Measurements from ENCODE around the gene MZB1. TPM values are rescaled to one million over a fixed set of nuclear protein-coding genes. Genes with fewer than 3 reads are reported as not detected.

MZB1 gene
- total and polyA plus RNA-seq, 2 of the 8 experiments (the other 6 are each of a cell fraction or from before 2014, with no cell fraction given), result 0.39 to 0.47 TPM

DNA sequence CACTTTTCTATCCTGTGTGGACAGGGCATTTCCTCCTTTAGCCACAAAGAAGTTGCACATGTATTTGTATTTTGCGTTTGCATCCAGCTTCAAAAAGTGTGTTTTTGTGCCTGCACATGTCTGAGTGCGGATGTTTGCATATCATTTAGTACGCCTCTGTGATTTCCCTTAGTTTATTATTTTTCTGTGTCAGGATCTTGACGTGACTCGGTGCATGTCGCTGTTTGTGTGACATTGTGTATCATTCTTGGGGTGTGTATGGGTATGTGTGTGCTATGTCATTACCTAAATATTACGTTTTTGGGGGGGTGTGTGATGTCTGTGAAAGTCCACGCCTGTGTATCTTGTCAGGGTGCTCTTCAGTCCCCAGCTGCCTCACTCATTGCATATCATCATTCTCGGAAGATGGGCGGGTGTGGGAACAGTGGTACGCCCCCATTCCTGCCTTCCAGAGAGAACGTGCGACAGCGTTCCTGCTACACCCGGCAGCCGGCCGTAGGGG, 48.5 kb downstream of the MZB1 start:
- no peak overlapping the region for H2BK15ac ChIP-seq (ENCODE audit: low read length)
- no peak overlapping the region for H3K18ac ChIP-seq (ENCODE audit: extremely low read depth, low read length)
- no peak overlapping the region for H4K5ac ChIP-seq (ENCODE audit: insufficient read length, low read depth, low read length)
- no peaks in the 10 kb centered on the region for H3K27me3 ChIP-seq (replicated peaks in 1 of 4; ENCODE audit: control insufficient read depth in 3 of 4, extremely low read depth in 1 of 4, insufficient read depth in 3 of 4, low read length in 3 of 4)
- H3K4me2 ChIP-seq (ENCODE audit: insufficient read depth in 1 of 2, low read depth in 2 of 2, low read length in 2 of 2), result peak overlapping the region; percentile 80 to 97
- H2BK20ac ChIP-seq (ENCODE audit: low read length), result no peak overlapping the region
- H3K14ac ChIP-seq (ENCODE audit: insufficient read length), result no peak overlapping the region
- 19% methylated on average over 14 of the region's 17 CpGs; no CpG with 5 or more reads in 1 of the 2 experiments for WGBS, 2 experiments (ENCODE audit: extremely low coverage in 1 of 2, insufficient coverage in 1 of 2, insufficient read length in 1 of 2, insufficient replicate concordance in 2 of 2, low coverage in 1 of 2, low lambda C conversion rate in 2 of 2, missing lambda C conversion rate in 1 of 2)
- H2BK120ac ChIP-seq (replicated peaks; ENCODE audit: low read depth, low read length), result no peak overlapping the region
- H4K91ac ChIP-seq (replicated peaks; ENCODE audit: insufficient read length, low read length), result no peak overlapping the region
- H3K79me2 ChIP-seq (ENCODE audit: control insufficient read depth in 1 of 2, insufficient read depth in 2 of 2, low read length in 2 of 2), result peaks cover 30 to 40% of the 10 kb centered on the region in 2 experiments
- H3K4me1 ChIP-seq (replicated peaks in 1 of 4; ENCODE audit: control insufficient read depth in 3 of 4, insufficient read depth in 4 of 4, low read length in 3 of 4), result peaks cover 0 to 7% (median under 1%) of the 10 kb centered on the region in 4 experiments; a peak in 4 of 7 replicates
- no peak overlapping the region for H3K56ac ChIP-seq (replicated peaks; ENCODE audit: insufficient read length, low read depth, low read length)
- H3K9me3 ChIP-seq (ENCODE audit: insufficient read depth in 2 of 2, low read depth in 1 of 2, low read length in 1 of 2), result no peaks in the 10 kb centered on the region
- peak overlapping the region in 2 of 4 experiments; percentile 18 to 35; a peak in 2 of 7 replicates for H3K9ac ChIP-seq (replicated peaks in 1 of 4; ENCODE audit: extremely low read depth in 1 of 4, low read depth in 3 of 4, low read length in 3 of 4)
- H3K4ac ChIP-seq (replicated peaks; ENCODE audit: insufficient read length, low read depth, low read length), result peak overlapping the region; percentile 34
- no peak overlapping the region; the same call in 1 of the 2 replicates for H4K8ac ChIP-seq (ENCODE audit: extremely low read depth, insufficient read depth, low read length)
- H3K23me2 ChIP-seq (ENCODE audit: low read depth, low read length), result peaks cover 7% of the 10 kb centered on the region; the same call in 1 of the 2 replicates
- peaks cover 13 to 17% of the 10 kb centered on the region in 2 experiments for H4K20me1 ChIP-seq (replicated peaks in 1 of 2; ENCODE audit: control insufficient read depth in 1 of 2, insufficient read depth in 2 of 2, low read length in 2 of 2)
- H2BK5ac ChIP-seq (ENCODE audit: low read depth, low read length), result no peak overlapping the region; the same call in 1 of the 2 replicates
- CTCF ChIA-PET (ENCODE audit: partially characterized antibody), result interaction anchor here (1.1 to 2.3 kb wide), 10 partner anchors 9 to 69 kb away, joined by 3 to 12 read pairs (median 6); partner anchors contain the start of genes MATR3 and PROB1
- 0 out of 2 replicates have a peak overlapping the region, but pooled peaks have one; percentile 15 for H2AFZ ChIP-seq (ENCODE audit: low read length)
- POLR2A ChIA-PET (ENCODE audit: partially characterized antibody), result interaction anchor here (0.8 to 5.4 kb wide), 35 partner anchors 9 to 804 kb away, joined by 3 to 111 read pairs (median 6); partner anchors contain the start of genes DNAJC18, HSPA9, MATR3 and PROB1
- FAIRE-seq (peak; percentile 48), DNase-seq (ENCODE audit: low read depth in 1 of 2, low spot score in 2 of 2) (no peak)
- TF ChIP-seq KDM4A (IDR thresholded peaks at IDR 0.05; ENCODE audit: low read depth, low read length, severe bottlenecking), result peak; percentile 32
- TF ChIP-seq SAP30 (IDR thresholded peaks at IDR 0.05; ENCODE audit: insufficient read depth, insufficient replicate concordance, low read length), result no peak
- TF ChIP-seq POLR2A (IDR thresholded peaks at IDR 0.05; ENCODE audit: control extremely low read depth in 1 of 2, low read depth in 2 of 2, low read length in 2 of 2), result no peak
- peak; percentile 55; the same call in 1 of the 2 replicates for TF ChIP-seq TEAD4 (IDR thresholded peaks at IDR 0.05; ENCODE audit: low read depth, low read length)
- TF ChIP-seq TCF12 (IDR thresholded peaks at IDR 0.05; ENCODE audit: low read depth, low read length), result no peak
- peaks cover 4% of the 10 kb centered on the region for H3K79me1 ChIP-seq (ENCODE audit: low read depth, low read length)
- no peak overlapping the region for H3K23ac ChIP-seq (ENCODE audit: insufficient read length)
- H3K36me3 ChIP-seq (ENCODE audit: control insufficient read depth in 2 of 4, insufficient read depth in 4 of 4, low read length in 3 of 4), result peaks cover 0 to 12% (median 0%) of the 10 kb centered on the region in 4 experiments; a peak in 3 of 8 replicates
- H3K4me3 ChIP-seq (ENCODE audit: extremely low read depth in 1 of 4, insufficient read depth in 2 of 4, low read depth in 3 of 4, low read length in 4 of 4), result peak overlapping the region; percentile 28 to 85 (median 56); a peak in 7 of 8 replicates
- H3K27ac ChIP-seq (ENCODE audit: low read depth, low read length), result no peak overlapping the region
- H2BK12ac ChIP-seq (ENCODE audit: low read depth, low read length), result no peak overlapping the region
- no peak overlapping the region for H2AK5ac ChIP-seq (ENCODE audit: low read depth, low read length)
